Naive thymus-derived CD4-positive, alpha-beta T cell (primary cell): ENCODE results near the gene COL19A1. TPM values are rescaled to one million over a fixed set of nuclear protein-coding genes. Genes with fewer than 3 reads are reported as not detected.

ENCODE experiments used
- ATAC-seq: fragments of 150-1000 bp; cut with Tn5 transposase; 2 replicates; pipeline ENCODE4 v1.10.0; 2021; ENCODE audit warnings: mild to moderate bottlenecking, moderate library complexity
- CTCF ChIA-PET: fragments of 350-600 bp; sonication (Branson Sonifier 250); formaldehyde crosslinking; loops from one replicate; lab custom pipeline; 2021; ENCODE audit warnings: antibody characterized with exemption; lab: Charles Lee
- POLR2A ChIA-PET: fragments of 350-600 bp; sonication (Branson Sonifier 250); formaldehyde crosslinking; loops from one replicate; lab custom pipeline; 2021; ENCODE audit warnings: antibody characterized with exemption, inconsistent platforms; lab: Charles Lee
- DNase-seq, 9 donors: peaks; one replicate each; pipeline versions ENCODE4 v3.0.0 to v3.0.0-alpha.2; 2020 to 2022; ENCODE audit warnings: mixed read lengths in 1 of 9
- H3K27ac ChIP-seq: one replicate; pipeline ENCODE4 v1.7.0; 2013; ENCODE audit warnings: mild to moderate bottlenecking, low read depth, low read length, moderate library complexity
- H3K27me3 ChIP-seq, 2 donors: one replicate each; pipeline ENCODE4 v1.7.0; 2013; ENCODE audit warnings: low read length in 2 of 2, mild to moderate bottlenecking in 2 of 2, moderate library complexity in 2 of 2; ENCODE audit not compliant: control insufficient read depth in 2 of 2, insufficient read depth in 2 of 2
- H3K36me3 ChIP-seq, 3 experiments: 1 replicate in 2 of 3; 2 replicates in 1 of 3; pipeline ENCODE4 v1.7.0; 2013; ENCODE audit warnings: low read length in 3 of 3, mild to moderate bottlenecking in 3 of 3, moderate library complexity in 1 of 3; ENCODE audit not compliant: insufficient read depth in 3 of 3, control insufficient read depth in 2 of 3
- H3K4me1 ChIP-seq, 2 donors: one replicate each; pipeline ENCODE4 v1.7.0; 2013; ENCODE audit warnings: low read length in 2 of 2, mild to moderate bottlenecking in 2 of 2, moderate library complexity in 1 of 2; ENCODE audit not compliant: control insufficient read depth in 2 of 2, insufficient read depth in 2 of 2
- H3K4me3 ChIP-seq: 2 replicates; pipeline ENCODE4 v1.7.0; 2013; ENCODE audit warnings: mild to moderate bottlenecking, low read length
- H3K9me3 ChIP-seq, 3 experiments: 1 replicate in 2 of 3; 2 replicates in 1 of 3; pipeline ENCODE4 v1.7.0; 2013; ENCODE audit warnings: low read length in 3 of 3; ENCODE audit not compliant: control insufficient read depth in 2 of 3
- H3K27ac Mint-ChIP-seq, 9 donors: one replicate each; pipeline ENCODE4 v1.8.0; 2020 to 2022; ENCODE audit warnings: mixed read lengths in 9 of 9, mild to moderate bottlenecking in 8 of 9, moderate library complexity in 5 of 9, inconsistent platforms in 2 of 9
- H3K27me3 Mint-ChIP-seq, 5 donors: one replicate each; pipeline ENCODE4 v1.8.0; 2021 to 2022; ENCODE audit warnings: mixed read lengths in 5 of 5, mild to moderate bottlenecking in 1 of 5
- H3K36me3 Mint-ChIP-seq, 5 donors: one replicate each; pipeline ENCODE4 v1.8.0; 2020 to 2022; ENCODE audit warnings: mixed read lengths in 5 of 5, mild to moderate bottlenecking in 3 of 5, inconsistent platforms in 1 of 5
- H3K4me1 Mint-ChIP-seq, 7 donors: one replicate each; pipeline ENCODE4 v1.8.0; 2020 to 2022; ENCODE audit warnings: mixed read lengths in 7 of 7, mild to moderate bottlenecking in 3 of 7, inconsistent platforms in 1 of 7
- H3K4me3 Mint-ChIP-seq, 10 donors: one replicate each; pipeline ENCODE4 v1.8.0; 2020 to 2022; ENCODE audit warnings: mild to moderate bottlenecking in 10 of 10, mixed read lengths in 10 of 10, moderate library complexity in 6 of 10, inconsistent platforms in 2 of 10
- H3K9me3 Mint-ChIP-seq, 11 donors: one replicate each; pipeline ENCODE4 v1.8.0; 2020 to 2022; ENCODE audit warnings: mixed read lengths in 11 of 11, mild to moderate bottlenecking in 4 of 11, inconsistent platforms in 1 of 11, moderate library complexity in 1 of 11
- intact Hi-C, 2 donors: fragments of 100-400 bp; cut with micrococcal nuclease; formaldehyde crosslinking; loops; one replicate each; pipeline ENCODE4 v1.15.1; 2023
- polyA plus RNA-seq, 2 donors: library from polyadenylated mRNA; unstranded; fragments of 300-500 nt; fragmentation: Illumina TruSeq; gene quantifications; one replicate each; pipeline ENCODE4 v1.2.3, GENCODE V29; 2021
- total RNA-seq, 6 experiments: library from RNA in 5 of 6; stranded (reverse) in 5 of 6; gene quantifications; 1 replicate in 5 of 6; 2 replicates in 1 of 6; pipeline ENCODE4 v1.2.3 and lab custom pipeline; 2021 to 2026

COL19A1 gene
- total and polyA plus RNA-seq, 7 experiments from 2014 or later: 0.02 to 1.3 (median 0.32) TPM; not detected in 2

- no peaks in the 10 kb centered on the region for H3K27me3 ChIP-seq
- H3K36me3 Mint-ChIP-seq: no peaks in the 10 kb centered on the region
- H3K9me3 Mint-ChIP-seq: no peaks in the 10 kb centered on the region
- intact Hi-C loops: no loop called here
- H3K4me1 Mint-ChIP-seq: no peaks in the 10 kb centered on the region
- H3K4me3 Mint-ChIP-seq: no peak overlapping the region
- peaks cover 3 to 32% (median 8%) of the 10 kb centered on the region in 5 donors for H3K27me3 Mint-ChIP-seq
- H3K4me3 ChIP-seq: no peak overlapping the region
- H3K27ac Mint-ChIP-seq: no peak overlapping the region
- POLR2A ChIA-PET: no interaction called here
- CTCF ChIA-PET: no interaction called here
- no peak overlapping the region for H3K27ac ChIP-seq
- no peak for DNase-seq
- no peaks in the 10 kb centered on the region for H3K4me1 ChIP-seq
- no peaks in the 10 kb centered on the region for H3K9me3 ChIP-seq
- ATAC-seq: no peak
- no peaks in the 10 kb centered on the region for H3K36me3 ChIP-seq
Observed at GRCh38 chr6:69973138-69973537, 106.8 kb downstream of the COL19A1 start.

DNA sequence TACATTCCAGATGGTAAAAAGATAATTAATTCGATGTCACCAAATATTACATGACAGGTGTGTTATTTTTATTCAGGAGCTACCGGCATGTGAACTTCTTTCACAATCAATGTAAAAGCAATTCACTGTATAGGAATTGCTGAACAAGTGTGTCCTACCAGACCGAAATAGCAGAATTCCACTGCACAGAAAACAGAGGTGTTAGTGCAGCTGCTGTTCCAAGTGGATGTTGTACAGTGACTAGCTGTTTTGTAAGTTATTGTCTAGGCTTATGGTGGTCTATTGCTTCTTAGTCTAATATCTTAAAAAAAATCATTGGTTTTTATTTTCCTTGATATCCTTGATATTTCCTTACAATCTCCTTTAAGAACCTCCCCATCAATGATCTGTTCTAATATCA lies 107.4 kb downstream of the COL19A1 start:
- intact Hi-C loops: no loop called here
- Histone ChIP-seq H3K27me3 (no peaks in the 10 kb centered on the region), H3K36me3 (no peaks in the 10 kb centered on the region), H3K4me1 (no peaks in the 10 kb centered on the region), H3K4me3 (no peak overlapping the region), H3K27ac (no peak overlapping the region), H3K9me3 (no peaks in the 10 kb centered on the region)
- no peaks in the 10 kb centered on the region for H3K36me3 Mint-ChIP-seq
- no peaks in the 10 kb centered on the region for H3K9me3 Mint-ChIP-seq
- no peak overlapping the region for H3K27ac Mint-ChIP-seq
- POLR2A ChIA-PET: no interaction called here
- CTCF ChIA-PET: no interaction called here
- no peaks in the 10 kb centered on the region for H3K4me1 Mint-ChIP-seq
- no peak overlapping the region for H3K4me3 Mint-ChIP-seq
- peaks cover 3 to 34% (median 8%) of the 10 kb centered on the region in 5 donors for H3K27me3 Mint-ChIP-seq
- no peak for DNase-seq
- no peak for ATAC-seq

GRCh38 chr6:69974193-69974592 lies 107.8 kb downstream of the COL19A1 start:
- Histone ChIP-seq H3K4me3 (no peak overlapping the region), H3K4me1 (no peaks in the 10 kb centered on the region), H3K27me3 (no peaks in the 10 kb centered on the region), H3K36me3 (no peaks in the 10 kb centered on the region), H3K27ac (no peak overlapping the region), H3K9me3 (no peaks in the 10 kb centered on the region)
- no peaks in the 10 kb centered on the region for H3K4me1 Mint-ChIP-seq
- ATAC-seq (no peak), DNase-seq (no peak)
- no peaks in the 10 kb centered on the region for H3K9me3 Mint-ChIP-seq
- H3K27ac Mint-ChIP-seq: no peak overlapping the region
- H3K4me3 Mint-ChIP-seq: no peak overlapping the region
- ChIA-PET CTCF (no interaction called here), POLR2A (no interaction called here)
- peaks cover 3 to 34% (median 8%) of the 10 kb centered on the region in 5 donors for H3K27me3 Mint-ChIP-seq
- no peaks in the 10 kb centered on the region for H3K36me3 Mint-ChIP-seq
- intact Hi-C loops: no loop called here

GRCh38 chr6:69976591-69977090 lies 110.3 kb downstream of the COL19A1 start:
- no peak overlapping the region for H3K27ac Mint-ChIP-seq
- ATAC-seq (no peak), DNase-seq (no peak)
- no peaks in the 10 kb centered on the region for H3K36me3 ChIP-seq
- no peaks in the 10 kb centered on the region for H3K9me3 Mint-ChIP-seq
- H3K27ac ChIP-seq: no peak overlapping the region
- ChIA-PET POLR2A (no interaction called here), CTCF (no interaction called here)
- H3K27me3 Mint-ChIP-seq: peaks cover 3 to 30% (median 8%) of the 10 kb centered on the region in 5 donors
- no peak overlapping the region for H3K4me3 Mint-ChIP-seq
- no peak overlapping the region for H3K4me3 ChIP-seq
- H3K4me1 ChIP-seq: no peaks in the 10 kb centered on the region
- no peaks in the 10 kb centered on the region for H3K9me3 ChIP-seq
- intact Hi-C loops: no loop called here
- H3K27me3 ChIP-seq: no peaks in the 10 kb centered on the region
- H3K36me3 Mint-ChIP-seq: no peaks in the 10 kb centered on the region
- no peaks in the 10 kb centered on the region for H3K4me1 Mint-ChIP-seq

- H3K4me3 Mint-ChIP-seq: no peak overlapping the region
- Histone ChIP-seq H3K4me1 (no peaks in the 10 kb centered on the region), H3K36me3 (no peaks in the 10 kb centered on the region), H3K27ac (no peak overlapping the region), H3K27me3 (no peaks in the 10 kb centered on the region), H3K9me3 (no peaks in the 10 kb centered on the region), H3K4me3 (no peak overlapping the region)
- CTCF ChIA-PET: no interaction called here
- ATAC-seq (no peak), DNase-seq (no peak)
- no peaks in the 10 kb centered on the region for H3K9me3 Mint-ChIP-seq
- peaks cover 2 to 13% (median 6%) of the 10 kb centered on the region in 5 donors for H3K27me3 Mint-ChIP-seq
- no peaks in the 10 kb centered on the region for H3K36me3 Mint-ChIP-seq
- POLR2A ChIA-PET: no interaction called here
- no peak overlapping the region for H3K27ac Mint-ChIP-seq
- no peaks in the 10 kb centered on the region for H3K4me1 Mint-ChIP-seq
- intact Hi-C loops: loop anchor here in 1 of 2 donors (10.0 kb wide), 2 partner anchors 146 to 246 kb away; no protein-coding TSS in a partner anchor
Observed at GRCh38 chr6:69980624-69981023, 114.3 kb downstream of the COL19A1 start.

DNA sequence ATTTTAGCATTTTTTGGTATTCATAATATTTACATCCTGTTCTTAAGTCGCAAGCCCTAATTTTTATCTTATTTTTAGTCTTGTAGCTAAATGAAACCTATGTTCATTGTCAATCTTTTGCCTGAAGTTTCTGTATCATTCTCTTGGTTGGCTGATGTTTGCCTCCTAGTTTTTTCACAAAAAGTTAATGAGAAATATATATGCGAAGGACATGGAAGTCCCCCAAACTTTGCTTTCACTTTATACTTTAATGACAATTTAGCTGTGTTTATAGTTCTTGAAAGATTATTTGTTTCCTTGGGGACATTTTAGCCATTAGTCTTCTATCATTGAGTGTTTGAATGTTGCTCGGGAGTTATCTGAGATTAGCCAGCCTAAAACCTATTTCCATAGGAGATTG lies 118.2 kb downstream of the COL19A1 start:
- DNase-seq: no peak
- H3K9me3 Mint-ChIP-seq: no peaks in the 10 kb centered on the region
- no peaks in the 10 kb centered on the region for H3K9me3 ChIP-seq
- H3K27me3 Mint-ChIP-seq: no peaks in the 10 kb centered on the region
- H3K36me3 ChIP-seq: no peaks in the 10 kb centered on the region
- intact Hi-C loops: loop anchor here in 1 of 2 donors (10.0 kb wide), 2 partner anchors 150 to 250 kb away; no protein-coding TSS in a partner anchor
- no peak overlapping the region for H3K4me3 Mint-ChIP-seq
- no peak overlapping the region for H3K27ac Mint-ChIP-seq
- H3K4me3 ChIP-seq: no peak overlapping the region
- ChIA-PET POLR2A (no interaction called here), CTCF (no interaction called here)
- peaks cover 0 to 4% (median 0%) of the 10 kb centered on the region in 7 donors for H3K4me1 Mint-ChIP-seq
- no peak overlapping the region for H3K27ac ChIP-seq
- H3K4me1 ChIP-seq: no peaks in the 10 kb centered on the region
- no peaks in the 10 kb centered on the region for H3K36me3 Mint-ChIP-seq
- no peak for ATAC-seq
- H3K27me3 ChIP-seq: no peaks in the 10 kb centered on the region

DNA sequence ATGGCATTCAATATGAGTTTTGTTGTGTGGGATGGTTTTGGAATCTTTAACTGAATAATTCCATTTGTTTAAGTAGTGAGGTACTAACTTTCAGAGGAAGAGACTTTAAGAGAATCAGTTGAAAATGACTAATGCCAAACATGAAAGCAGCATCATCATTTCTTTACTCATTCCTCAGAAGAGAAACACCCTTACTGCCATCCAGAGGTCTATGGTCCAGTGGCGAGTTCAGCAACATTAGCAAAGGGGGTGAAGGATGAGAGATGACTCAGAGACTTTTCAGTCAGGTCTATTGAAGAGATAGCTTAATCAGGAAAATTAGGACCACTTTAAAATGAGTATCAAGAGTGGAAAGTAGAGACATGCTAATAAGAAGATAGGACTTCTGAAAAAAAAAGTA lies 118.8 kb downstream of the COL19A1 start:
- no peak overlapping the region for H3K27ac Mint-ChIP-seq
- no peaks in the 10 kb centered on the region for H3K27me3 Mint-ChIP-seq
- H3K9me3 Mint-ChIP-seq: no peaks in the 10 kb centered on the region
- no peaks in the 10 kb centered on the region for H3K9me3 ChIP-seq
- no peaks in the 10 kb centered on the region for H3K36me3 ChIP-seq
- ChIA-PET CTCF (interaction anchor here (0.6 kb wide), 1 partner anchor 10 kb away, joined by 4 read pairs; no protein-coding TSS in a partner anchor), POLR2A (no interaction called here)
- intact Hi-C loops: loop anchor here in 1 of 2 donors (10.0 kb wide), 2 partner anchors 150 to 250 kb away; no protein-coding TSS in a partner anchor
- no peaks in the 10 kb centered on the region for H3K4me1 ChIP-seq
- H3K4me3 Mint-ChIP-seq: no peak overlapping the region
- ATAC-seq: no peak
- no peaks in the 10 kb centered on the region for H3K27me3 ChIP-seq
- H3K36me3 Mint-ChIP-seq: no peaks in the 10 kb centered on the region
- peaks cover 0 to 4% (median 0%) of the 10 kb centered on the region in 7 donors for H3K4me1 Mint-ChIP-seq
- DNase-seq: no peak
- no peak overlapping the region for H3K27ac ChIP-seq
- no peak overlapping the region for H3K4me3 ChIP-seq
